Mesendoderm (in vitro differentiated cells): ENCODE measurements around the gene TNFSF11.

Experiments used
- DNase-seq: peaks from one replicate; pipeline ENCODE4 v3.0.0; 2013
- H2AK5ac ChIP-seq: 2 replicates; pipeline ENCODE4 v1.6.1; 2013; ENCODE audit warnings: low read length, inconsistent platforms
- H2BK120ac ChIP-seq: 2 replicates; pipeline ENCODE4 v1.6.1; 2013; ENCODE audit warnings: low read depth, mild to moderate bottlenecking, low read length, moderate library complexity, mixed read lengths
- H2BK15ac ChIP-seq: replicated peaks from 2 replicates; pipeline ENCODE4 v1.6.1; 2013; ENCODE audit warnings: low read depth, mild to moderate bottlenecking, moderate library complexity
- H2BK5ac ChIP-seq: 2 replicates; pipeline ENCODE4 v1.6.1; 2013; ENCODE audit warnings: low read length, inconsistent platforms
- H3K18ac ChIP-seq: 2 replicates; pipeline ENCODE4 v1.6.1; 2013; ENCODE audit warnings: mild to moderate bottlenecking, low read length, mixed read lengths
- H3K23ac ChIP-seq: one replicate; pipeline ENCODE4 v1.6.1; 2013; ENCODE audit warnings: low read length
- H3K27ac ChIP-seq: 2 replicates; pipeline ENCODE4 v1.5.1; 2013; ENCODE audit warnings: low read depth, mild to moderate bottlenecking, inconsistent platforms, low read length, moderate library complexity
- H3K27me3 ChIP-seq: 2 replicates; pipeline ENCODE4 v1.6.1; 2013; ENCODE audit warnings: low read length, control low read depth, mild to moderate bottlenecking, inconsistent platforms; ENCODE audit not compliant: insufficient read depth, poor library complexity
- H3K36me3 ChIP-seq: 2 replicates; pipeline ENCODE4 v1.6.1; 2013; ENCODE audit warnings: low read length, inconsistent platforms; ENCODE audit not compliant: control insufficient read depth, insufficient read depth
- H3K4ac ChIP-seq: one replicate; pipeline ENCODE4 v1.6.1; 2013; ENCODE audit warnings: low read depth, mild to moderate bottlenecking, low read length, moderate library complexity
- H3K4me1 ChIP-seq: 2 replicates; pipeline ENCODE4 v1.6.1; 2013; ENCODE audit warnings: low read depth, low read length, inconsistent platforms; ENCODE audit not compliant: control insufficient read depth
- H3K4me2 ChIP-seq: 2 replicates; pipeline ENCODE4 v1.6.1; 2013; ENCODE audit warnings: low read length
- H3K4me3 ChIP-seq: 2 replicates; pipeline ENCODE4 v1.5.1; 2013; ENCODE audit warnings: mild to moderate bottlenecking, low read length
- H3K56ac ChIP-seq: one replicate; pipeline ENCODE4 v1.6.1; 2013; ENCODE audit warnings: low read length
- H3K79me1 ChIP-seq: 2 replicates; pipeline ENCODE4 v1.6.1; 2013; ENCODE audit warnings: low read length, inconsistent platforms
- H3K79me2 ChIP-seq: 2 replicates; pipeline ENCODE4 v1.6.1; 2013; ENCODE audit warnings: mild to moderate bottlenecking, low read length; ENCODE audit not compliant: control insufficient read depth, insufficient read depth
- H3K9ac ChIP-seq: 2 replicates; pipeline ENCODE4 v1.6.1; 2013; ENCODE audit warnings: low read length, inconsistent platforms
- H4K5ac ChIP-seq: one replicate; pipeline ENCODE4 v1.6.1; 2013; ENCODE audit warnings: low read length
- H4K8ac ChIP-seq: one replicate; pipeline ENCODE4 v1.6.1; 2013; ENCODE audit warnings: low read depth, mild to moderate bottlenecking, control low read depth, low read length, moderate library complexity
- WGBS: extraction: QIAGEN DNeasy Blood & Tissue Kit; methylation state at CpG from one replicate; pipeline ENCODE4 v1.1.7; 2013; ENCODE audit warnings: low lambda C conversion rate, missing lambda C conversion rate; ENCODE audit not compliant: insufficient coverage; ENCODE audit errors: extremely low coverage; 5-methylcytosine and 5-hydroxymethylcytosine counted together

The TNFSF11 gene

GRCh38 chr13:42625611-42626010 is 51.7 kb downstream of the TNFSF11 start:
- H3K4me2 ChIP-seq = no peak overlapping the region
- H3K79me1 ChIP-seq = no peaks in the 10 kb centered on the region
- H2AK5ac ChIP-seq = no peak overlapping the region
- H3K18ac ChIP-seq = no peak overlapping the region
- H3K23ac ChIP-seq = no peak overlapping the region
- H3K4me1 ChIP-seq = no peaks in the 10 kb centered on the region
- H4K5ac ChIP-seq = no peak overlapping the region
- no CpG with 5 or more reads among the region's 3 CpGs for WGBS
- H3K79me2 ChIP-seq = no peaks in the 10 kb centered on the region
- H2BK5ac ChIP-seq = no peak overlapping the region
- H3K56ac ChIP-seq = no peak overlapping the region
- H3K27me3 ChIP-seq = no peaks in the 10 kb centered on the region
- no peak overlapping the region for H2BK15ac ChIP-seq
- H3K4me3 ChIP-seq = no peak overlapping the region
- H3K4ac ChIP-seq = no peak overlapping the region
- no peak overlapping the region for H4K8ac ChIP-seq
- H3K36me3 ChIP-seq = no peaks in the 10 kb centered on the region
- H3K27ac ChIP-seq = no peak overlapping the region
- no peak for DNase-seq
- H3K9ac ChIP-seq = no peak overlapping the region
- H2BK120ac ChIP-seq = no peak overlapping the region

- Histone ChIP-seq H3K36me3 (no peaks in the 10 kb centered on the region), H3K9ac (no peak overlapping the region), H2AK5ac (no peak overlapping the region), H3K27me3 (no peaks in the 10 kb centered on the region), H4K8ac (no peak overlapping the region), H3K79me2 (no peaks in the 10 kb centered on the region), H3K56ac (no peak overlapping the region), H4K5ac (no peak overlapping the region), H3K4me2 (no peak overlapping the region), H3K4me1 (no peaks in the 10 kb centered on the region), H2BK120ac (no peak overlapping the region), H3K4ac (no peak overlapping the region), H3K79me1 (no peaks in the 10 kb centered on the region), H3K4me3 (no peak overlapping the region), H3K27ac (no peak overlapping the region), H3K23ac (no peak overlapping the region), H2BK5ac (no peak overlapping the region), H3K18ac (no peak overlapping the region), H2BK15ac (no peak overlapping the region)
- no CpG with 5 or more reads among the region's 5 CpGs for WGBS
- no peak for DNase-seq
These were observed 52.4 kb downstream of the TNFSF11 start for GRCh38 chr13:42626176-42626860.

GRCh38 chr13:42628666-42629065 is 54.7 kb downstream of the TNFSF11 start:
- no peak overlapping the region for H3K4ac ChIP-seq
- no peak overlapping the region for H3K4me3 ChIP-seq
- H3K56ac ChIP-seq = no peak overlapping the region
- WGBS = no CpG with 5 or more reads among the region's 5 CpGs
- H2AK5ac ChIP-seq = no peak overlapping the region
- no peaks in the 10 kb centered on the region for H3K79me1 ChIP-seq
- no peaks in the 10 kb centered on the region for H3K27me3 ChIP-seq
- H2BK120ac ChIP-seq = no peak overlapping the region
- H3K4me2 ChIP-seq = no peak overlapping the region
- no peak overlapping the region for H3K23ac ChIP-seq
- H2BK15ac ChIP-seq = no peak overlapping the region
- H3K18ac ChIP-seq = no peak overlapping the region
- H4K8ac ChIP-seq = no peak overlapping the region
- H3K27ac ChIP-seq = no peak overlapping the region
- no peak for DNase-seq
- H3K4me1 ChIP-seq = no peaks in the 10 kb centered on the region
- no peaks in the 10 kb centered on the region for H3K36me3 ChIP-seq
- no peak overlapping the region for H4K5ac ChIP-seq
- no peak overlapping the region for H2BK5ac ChIP-seq
- no peak overlapping the region for H3K9ac ChIP-seq
- no peaks in the 10 kb centered on the region for H3K79me2 ChIP-seq

- H2BK5ac ChIP-seq = no peak overlapping the region
- no peaks in the 10 kb centered on the region for H3K36me3 ChIP-seq
- H3K27me3 ChIP-seq = no peaks in the 10 kb centered on the region
- no peak overlapping the region for H3K9ac ChIP-seq
- no CpG with 5 or more reads among the region's 1 CpG for WGBS
- DNase-seq = no peak
- H3K27ac ChIP-seq = no peak overlapping the region
- no peaks in the 10 kb centered on the region for H3K4me1 ChIP-seq
- no peak overlapping the region for H3K23ac ChIP-seq
- no peak overlapping the region for H3K56ac ChIP-seq
- no peaks in the 10 kb centered on the region for H3K79me2 ChIP-seq
- H3K4ac ChIP-seq = no peak overlapping the region
- no peak overlapping the region for H2BK120ac ChIP-seq
- no peak overlapping the region for H3K18ac ChIP-seq
- H4K5ac ChIP-seq = no peak overlapping the region
- no peak overlapping the region for H2BK15ac ChIP-seq
- H4K8ac ChIP-seq = no peak overlapping the region
- no peaks in the 10 kb centered on the region for H3K79me1 ChIP-seq
- no peak overlapping the region for H2AK5ac ChIP-seq
- H3K4me2 ChIP-seq = no peak overlapping the region
- H3K4me3 ChIP-seq = no peak overlapping the region
These were observed 57.2 kb downstream of the TNFSF11 start for GRCh38 chr13:42631181-42631580.

GRCh38 chr13:42633495-42633894 is 59.5 kb downstream of the TNFSF11 start:
- H3K79me1 ChIP-seq = no peaks in the 10 kb centered on the region
- DNase-seq = no peak
- no peaks in the 10 kb centered on the region for H3K4me1 ChIP-seq
- H3K27ac ChIP-seq = no peak overlapping the region
- H2BK15ac ChIP-seq = no peak overlapping the region
- H2BK5ac ChIP-seq = no peak overlapping the region
- H3K36me3 ChIP-seq = no peaks in the 10 kb centered on the region
- H3K23ac ChIP-seq = no peak overlapping the region
- no peak overlapping the region for H3K9ac ChIP-seq
- H3K56ac ChIP-seq = no peak overlapping the region
- no peak overlapping the region for H3K4me2 ChIP-seq
- H3K4ac ChIP-seq = no peak overlapping the region
- H3K4me3 ChIP-seq = no peak overlapping the region
- no peak overlapping the region for H3K18ac ChIP-seq
- no peak overlapping the region for H2BK120ac ChIP-seq
- H3K79me2 ChIP-seq = no peaks in the 10 kb centered on the region
- H4K5ac ChIP-seq = no peak overlapping the region
- no peak overlapping the region for H2AK5ac ChIP-seq
- H3K27me3 ChIP-seq = no peaks in the 10 kb centered on the region
- no peak overlapping the region for H4K8ac ChIP-seq

- H2BK15ac ChIP-seq = no peak overlapping the region
- no peak overlapping the region for H4K8ac ChIP-seq
- H3K56ac ChIP-seq = no peak overlapping the region
- H3K4me2 ChIP-seq = no peak overlapping the region
- no peak overlapping the region for H3K23ac ChIP-seq
- DNase-seq = no peak
- H3K79me1 ChIP-seq = no peaks in the 10 kb centered on the region
- no peak overlapping the region for H3K18ac ChIP-seq
- no CpG with 5 or more reads among the region's 5 CpGs for WGBS
- no peak overlapping the region for H3K4me3 ChIP-seq
- H3K4me1 ChIP-seq = no peaks in the 10 kb centered on the region
- H2BK120ac ChIP-seq = no peak overlapping the region
- no peaks in the 10 kb centered on the region for H3K27me3 ChIP-seq
- no peak overlapping the region for H3K27ac ChIP-seq
- no peak overlapping the region for H2AK5ac ChIP-seq
- no peaks in the 10 kb centered on the region for H3K36me3 ChIP-seq
- H2BK5ac ChIP-seq = no peak overlapping the region
- H3K9ac ChIP-seq = no peak overlapping the region
- no peak overlapping the region for H4K5ac ChIP-seq
- H3K4ac ChIP-seq = no peak overlapping the region
- no peaks in the 10 kb centered on the region for H3K79me2 ChIP-seq
These were observed 64.1 kb downstream of the TNFSF11 start for GRCh38 chr13:42638101-42638500.
